Rectal smooth muscle tissue (tissue), 1 donor: ENCODE measurements around the gene SLC22A2.
"Not testable (repeated sequence)": the region's sequence is repeated elsewhere in the genome, so short reads cannot be mapped to it uniquely, and the experiment has no call there.

Source experiments
- H3K27ac ChIP-seq: one replicate; pipeline ENCODE4 v1.7.0; 2013; ENCODE audit warnings: low read depth, low read length, inconsistent platforms
- H3K27me3 ChIP-seq: one replicate; pipeline ENCODE4 v1.7.0; 2013; ENCODE audit warnings: low read length; ENCODE audit not compliant: control insufficient read depth, insufficient read depth
- H3K36me3 ChIP-seq: one replicate; pipeline ENCODE4 v1.7.0; 2013; ENCODE audit warnings: low read length; ENCODE audit not compliant: control insufficient read depth, insufficient read depth
- H3K4me1 ChIP-seq: one replicate; pipeline ENCODE4 v1.7.0; 2013; ENCODE audit warnings: low read length; ENCODE audit not compliant: control insufficient read depth, insufficient read depth
- H3K4me3 ChIP-seq: one replicate; pipeline ENCODE4 v1.7.0; 2013; ENCODE audit warnings: low read length
- H3K9ac ChIP-seq: one replicate; pipeline ENCODE4 v1.7.0; 2013; ENCODE audit warnings: low read length

Gene SLC22A2

DNA sequence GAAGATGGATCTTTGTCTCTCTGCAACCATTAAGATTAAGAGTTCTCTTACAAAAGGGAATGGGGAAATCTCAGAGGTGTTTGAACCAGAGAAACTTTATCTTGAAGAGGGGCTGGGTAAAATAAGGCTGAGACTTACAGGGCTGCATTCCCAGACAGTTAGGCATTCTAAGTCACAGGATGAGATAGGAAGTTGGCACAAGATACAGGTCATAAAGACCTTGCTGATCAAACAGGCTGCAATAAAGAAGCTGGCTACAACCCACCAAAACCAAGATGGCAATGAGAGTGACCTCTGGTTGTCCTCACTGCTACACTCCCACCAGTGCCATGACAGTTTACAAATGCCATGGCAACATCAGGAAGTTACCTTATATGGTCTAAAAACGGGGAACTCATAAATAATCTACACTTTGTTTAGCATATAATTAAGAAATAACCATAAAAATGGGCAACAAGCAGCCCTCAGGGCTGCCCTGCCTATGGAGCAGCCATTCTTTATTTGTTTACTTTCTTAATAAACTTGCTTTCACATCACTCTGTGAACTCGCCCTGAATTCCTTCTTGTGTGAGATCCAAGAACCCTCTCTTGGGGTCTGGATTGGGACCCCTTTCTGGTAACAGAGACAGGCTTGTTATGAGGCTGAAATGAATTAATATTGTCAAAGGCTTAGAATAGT, 20.9 kb downstream of the SLC22A2 start:
- H3K4me1 ChIP-seq, H3K4me3 ChIP-seq, H3K9ac ChIP-seq, H3K36me3 ChIP-seq, H3K27ac ChIP-seq, H3K27me3 ChIP-seq: not testable (repeated sequence)

DNA sequence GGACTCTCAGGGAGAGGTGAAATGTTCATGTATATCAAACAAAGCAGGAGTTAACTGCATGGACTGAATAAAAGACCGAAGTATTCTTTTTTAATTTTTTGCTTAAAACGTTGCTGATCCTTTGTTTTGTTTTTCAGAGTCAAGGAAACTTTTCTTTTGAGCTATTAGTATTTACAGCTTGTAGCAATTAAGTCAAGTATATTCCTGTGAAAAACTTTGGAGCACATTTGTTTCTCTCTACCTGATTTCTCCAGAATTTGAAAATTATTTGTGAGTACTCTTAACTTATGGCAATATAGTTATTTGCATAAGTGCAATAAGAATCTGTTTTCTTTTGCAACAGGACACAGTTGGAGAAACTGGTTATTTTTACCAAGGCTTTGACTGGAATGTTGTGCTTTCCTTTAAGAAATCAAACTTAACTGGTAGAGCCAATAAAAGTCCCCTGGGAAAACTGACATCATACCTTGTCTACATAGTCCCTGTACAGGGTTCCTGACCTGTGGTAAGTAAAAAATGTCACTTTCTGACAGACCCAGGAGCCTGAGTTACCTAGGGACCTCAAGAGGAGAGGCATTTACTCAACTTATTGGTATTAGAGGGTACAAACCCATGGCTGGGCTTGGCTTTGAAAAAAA, 22.3 kb downstream of the SLC22A2 start:
- H3K27me3 ChIP-seq, H3K9ac ChIP-seq, H3K36me3 ChIP-seq, H3K27ac ChIP-seq, H3K4me1 ChIP-seq, H3K4me3 ChIP-seq: not testable (repeated sequence)

DNA sequence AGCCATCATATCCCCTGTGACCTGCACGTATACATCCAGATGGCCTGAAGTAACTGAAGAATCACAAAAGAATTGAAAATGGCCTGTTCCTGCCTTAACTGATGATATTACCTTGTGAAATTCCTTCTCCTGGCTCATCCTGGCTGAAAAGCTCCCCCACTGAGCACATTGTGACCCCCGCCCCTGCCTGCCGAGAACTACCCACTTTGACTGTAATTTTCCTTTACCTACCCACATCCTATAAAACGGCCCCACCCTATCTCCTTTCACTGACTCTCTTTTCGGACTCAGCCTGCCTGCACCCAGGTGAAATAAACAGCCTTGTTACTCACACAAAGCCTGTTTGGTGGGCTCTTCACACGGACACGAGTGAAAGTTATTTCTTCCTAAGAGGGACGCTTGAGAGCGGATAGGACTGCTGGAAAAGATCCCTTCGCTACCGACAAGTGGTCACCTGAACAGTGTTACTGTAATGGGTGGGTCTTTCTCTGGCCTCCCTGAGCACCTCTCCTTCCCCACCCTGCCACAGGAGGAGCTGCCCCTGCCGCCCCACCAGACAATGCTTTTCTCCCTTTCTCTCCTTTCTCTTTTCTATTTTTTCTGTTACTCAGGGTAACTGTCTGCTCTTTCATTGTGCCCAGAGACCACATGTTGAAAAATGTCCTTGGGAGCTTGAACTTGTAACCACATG, 24.5 kb downstream of the SLC22A2 start:
- H3K27me3 ChIP-seq, H3K27ac ChIP-seq, H3K4me3 ChIP-seq, H3K4me1 ChIP-seq, H3K36me3 ChIP-seq, H3K9ac ChIP-seq: not testable (repeated sequence)

DNA sequence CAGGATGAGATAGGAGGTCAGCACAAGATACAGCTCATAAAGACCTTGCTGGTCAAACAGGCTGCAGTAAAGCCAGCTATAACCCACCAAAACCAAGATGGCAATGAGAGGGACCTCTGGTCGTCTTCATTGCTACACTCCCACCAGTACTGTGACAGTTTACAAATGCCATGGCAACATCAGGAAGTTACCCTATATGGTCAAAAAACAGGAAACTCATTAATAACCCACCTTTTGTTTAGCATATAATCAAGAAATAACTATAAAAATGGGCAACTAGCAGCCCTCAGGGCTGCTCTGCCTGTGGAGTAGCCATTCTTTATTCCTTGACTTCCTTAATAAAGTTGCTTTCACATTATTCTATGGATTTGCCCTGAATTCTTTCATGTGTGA, 30.9 kb downstream of the SLC22A2 start:
- H3K27ac ChIP-seq = no peak overlapping the region
- H3K36me3 ChIP-seq = no peaks in the 10 kb centered on the region
- no peaks in the 10 kb centered on the region for H3K27me3 ChIP-seq
- no peak overlapping the region for H3K9ac ChIP-seq
- H3K4me1 ChIP-seq = peaks cover 3% of the 10 kb centered on the region
- no peak overlapping the region for H3K4me3 ChIP-seq

DNA sequence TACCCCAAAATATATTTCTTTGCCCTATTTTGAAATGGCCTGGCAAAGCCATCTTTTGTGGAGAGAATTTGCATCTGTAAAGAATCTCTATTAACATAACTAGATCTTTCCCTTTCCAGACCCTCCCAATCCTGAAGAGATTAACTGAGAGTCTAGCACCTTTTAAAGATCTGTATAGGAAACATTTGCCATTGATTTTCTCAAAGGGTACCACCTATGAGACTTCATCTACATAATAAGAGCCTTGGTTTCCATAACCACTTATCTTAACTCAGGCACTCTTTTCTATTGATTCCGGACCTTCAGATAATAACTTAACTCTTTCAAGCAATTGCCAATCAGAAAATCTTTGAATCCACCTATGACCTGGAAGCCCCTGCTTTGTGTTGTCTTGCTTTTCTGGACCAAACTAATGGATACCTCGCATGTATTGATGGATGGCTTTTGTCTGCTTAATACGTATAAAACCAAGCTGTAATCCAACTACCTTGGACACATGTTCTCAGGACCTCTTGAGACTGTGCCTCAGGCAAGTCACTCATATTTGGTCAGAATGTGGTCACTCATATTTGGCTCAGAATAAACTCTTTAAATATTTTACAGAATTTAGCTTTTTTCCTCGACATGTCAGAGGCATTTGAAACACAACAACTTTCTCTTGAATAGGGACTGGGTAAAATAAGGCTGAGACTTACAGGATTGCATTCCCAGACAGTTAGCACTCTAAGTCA, 31.4 kb downstream of the SLC22A2 start:
- H3K4me3 ChIP-seq = no peak overlapping the region
- H3K36me3 ChIP-seq = no peaks in the 10 kb centered on the region
- no peaks in the 10 kb centered on the region for H3K27me3 ChIP-seq
- no peak overlapping the region for H3K9ac ChIP-seq
- no peak overlapping the region for H3K27ac ChIP-seq
- peaks cover 3% of the 10 kb centered on the region for H3K4me1 ChIP-seq

DNA sequence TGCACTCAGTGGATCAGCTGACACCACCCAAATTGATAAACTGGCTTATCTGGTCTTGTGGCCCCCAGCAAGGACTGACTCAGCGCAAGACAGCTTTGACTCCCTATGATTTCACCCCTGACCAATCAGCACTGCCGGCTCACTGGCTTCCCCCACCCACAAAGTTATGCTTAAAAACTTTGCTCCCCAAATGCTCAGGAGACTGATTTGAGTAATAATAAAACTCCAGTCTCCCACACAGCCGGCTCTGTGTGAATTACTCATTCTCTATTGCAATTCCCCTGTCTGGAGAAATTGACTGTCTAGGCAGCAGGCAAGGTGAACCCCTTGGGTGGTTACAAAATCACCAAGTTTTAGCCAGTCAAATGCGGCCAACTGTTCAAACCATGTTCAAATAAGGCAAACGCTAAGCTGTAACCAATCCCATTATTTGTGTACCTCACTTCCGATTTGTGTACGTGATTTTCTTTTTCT, 32.5 kb downstream of the SLC22A2 start:
- Histone ChIP-seq H3K9ac (no peak overlapping the region), H3K27ac (no peak overlapping the region)

DNA sequence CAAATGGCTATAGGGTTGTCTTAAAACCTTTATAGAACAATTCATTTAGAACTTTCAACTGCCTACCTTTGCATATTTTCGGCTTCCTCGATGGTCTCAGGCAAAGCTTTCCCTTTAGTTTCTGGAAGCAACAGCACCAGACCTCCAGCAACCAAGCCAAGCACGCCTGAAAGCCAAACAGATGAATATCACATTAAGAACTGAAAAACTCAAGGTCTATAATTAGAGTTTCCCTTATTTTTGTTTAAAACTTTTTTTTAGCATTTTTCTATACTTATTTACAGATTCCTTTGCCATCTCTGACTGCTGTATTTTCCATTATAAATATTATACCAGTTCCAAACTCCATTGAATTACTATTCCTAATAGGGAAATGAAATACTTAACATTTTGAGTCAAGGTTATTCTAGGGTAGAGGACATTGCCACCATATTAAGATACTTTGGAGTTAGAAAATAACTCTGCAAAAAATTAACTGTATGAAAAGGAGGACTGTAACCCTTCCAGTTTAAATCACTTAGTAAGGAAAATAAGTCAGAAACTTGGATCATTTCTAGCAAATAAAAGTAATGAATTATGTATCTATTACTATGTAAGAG, 33.9 kb downstream of the SLC22A2 start:
- no peak overlapping the region for H3K27ac ChIP-seq
- H3K4me1 ChIP-seq = peaks cover 3% of the 10 kb centered on the region
- no peaks in the 10 kb centered on the region for H3K27me3 ChIP-seq
- no peaks in the 10 kb centered on the region for H3K36me3 ChIP-seq
- H3K4me3 ChIP-seq = no peak overlapping the region
- no peak overlapping the region for H3K9ac ChIP-seq

More for the DNA sequence above, 32.5 kb downstream of the SLC22A2 start:
- H3K36me3 ChIP-seq = no peaks in the 10 kb centered on the region
- H3K27me3 ChIP-seq = no peaks in the 10 kb centered on the region
- no peak overlapping the region for H3K4me3 ChIP-seq
- H3K4me1 ChIP-seq = peaks cover 3% of the 10 kb centered on the region

DNA sequence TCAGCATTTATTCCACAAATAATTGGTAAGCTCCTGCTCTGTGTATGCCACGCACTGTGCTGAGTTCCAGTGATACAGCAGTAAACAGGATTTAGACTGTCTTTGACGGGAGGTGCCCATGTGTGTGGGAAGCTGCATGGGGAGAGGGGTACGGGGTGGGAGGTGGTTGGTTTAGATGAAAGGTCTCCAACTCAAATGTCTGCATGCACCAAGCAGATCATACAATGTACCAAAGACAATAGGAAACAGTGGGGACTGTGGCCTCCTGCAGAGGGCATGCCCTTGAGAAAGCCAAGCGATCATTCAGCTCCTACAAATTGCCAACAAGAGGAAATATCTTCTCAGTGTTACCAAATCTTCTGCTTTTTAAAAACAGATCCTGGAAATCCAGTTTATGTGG, 36.1 kb downstream of the SLC22A2 start:
- H3K4me3 ChIP-seq = no peak overlapping the region
- no peaks in the 10 kb centered on the region for H3K36me3 ChIP-seq
- H3K27ac ChIP-seq = no peak overlapping the region
- peaks cover 3% of the 10 kb centered on the region for H3K4me1 ChIP-seq
- no peak overlapping the region for H3K9ac ChIP-seq
- H3K27me3 ChIP-seq = no peaks in the 10 kb centered on the region

DNA sequence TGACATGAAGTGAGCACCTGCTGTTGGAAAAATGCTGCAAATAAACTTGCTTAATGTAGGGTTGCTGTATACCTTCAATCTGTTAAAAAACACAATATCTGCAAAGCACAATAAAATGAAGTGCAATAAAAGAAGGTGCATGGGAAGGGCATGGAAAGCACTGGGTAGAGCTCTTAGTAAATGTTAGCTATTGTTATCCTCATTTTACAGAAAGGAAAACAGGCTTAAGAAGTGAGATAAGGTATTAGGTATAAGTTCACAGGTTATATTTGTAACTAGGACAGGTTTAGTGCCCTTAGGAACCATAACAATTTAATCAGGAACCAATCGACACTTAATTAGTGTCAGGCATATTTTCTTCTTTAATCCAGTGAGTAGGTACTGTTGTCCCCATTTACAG, 36.7 kb downstream of the SLC22A2 start:
- no peak overlapping the region for H3K27ac ChIP-seq
- H3K4me3 ChIP-seq = no peak overlapping the region
- H3K27me3 ChIP-seq = no peaks in the 10 kb centered on the region
- H3K36me3 ChIP-seq = no peaks in the 10 kb centered on the region
- no peak overlapping the region for H3K9ac ChIP-seq
- H3K4me1 ChIP-seq = peaks cover 3% of the 10 kb centered on the region

DNA sequence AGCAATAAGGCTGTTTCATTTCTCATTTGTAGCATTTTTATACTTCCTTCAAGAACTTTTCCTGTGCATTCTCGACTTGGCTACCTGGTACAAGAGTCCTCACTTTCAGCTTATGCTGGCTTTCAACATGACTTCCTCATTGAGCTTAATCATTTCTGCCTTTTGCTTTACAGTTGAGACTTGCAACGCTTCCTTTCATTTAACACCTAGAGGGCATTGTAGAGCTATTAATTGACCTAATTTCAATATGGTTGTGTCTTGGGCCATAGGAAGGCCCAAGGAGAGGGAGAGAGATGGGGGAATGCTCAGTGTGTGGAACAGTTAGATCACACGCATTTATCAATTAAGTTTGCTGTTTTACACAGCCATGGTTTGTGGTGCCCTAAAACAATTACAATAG, 37.2 kb downstream of the SLC22A2 start:
- peaks cover 3% of the 10 kb centered on the region for H3K4me1 ChIP-seq
- no peak overlapping the region for H3K9ac ChIP-seq
- H3K27ac ChIP-seq = no peak overlapping the region
- no peaks in the 10 kb centered on the region for H3K36me3 ChIP-seq
- no peak overlapping the region for H3K4me3 ChIP-seq
- no peaks in the 10 kb centered on the region for H3K27me3 ChIP-seq

DNA sequence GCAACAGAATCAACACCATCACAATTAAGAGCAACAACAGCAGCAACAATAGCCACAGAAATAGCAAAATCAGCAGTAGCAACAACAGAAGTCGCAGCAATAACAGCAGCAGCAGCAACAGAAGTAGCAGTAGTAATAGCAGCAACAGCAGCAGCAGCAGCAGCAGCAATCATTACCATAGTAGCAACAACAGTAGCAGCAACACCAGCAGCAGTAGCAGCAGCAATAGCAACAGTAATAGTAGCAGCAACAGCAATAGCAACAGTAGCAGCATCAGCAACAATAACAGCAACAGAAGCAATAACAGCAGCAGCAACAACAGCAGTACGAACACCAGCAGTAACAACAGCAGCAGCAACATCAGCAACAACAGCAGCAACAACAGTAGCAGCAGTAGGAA, 39.8 kb downstream of the SLC22A2 start:
- Histone ChIP-seq H3K9ac (no peak overlapping the region), H3K4me1 (no peaks in the 10 kb centered on the region), H3K27ac (no peak overlapping the region), H3K4me3 (no peak overlapping the region), H3K27me3 (no peaks in the 10 kb centered on the region), H3K36me3 (no peaks in the 10 kb centered on the region)

DNA sequence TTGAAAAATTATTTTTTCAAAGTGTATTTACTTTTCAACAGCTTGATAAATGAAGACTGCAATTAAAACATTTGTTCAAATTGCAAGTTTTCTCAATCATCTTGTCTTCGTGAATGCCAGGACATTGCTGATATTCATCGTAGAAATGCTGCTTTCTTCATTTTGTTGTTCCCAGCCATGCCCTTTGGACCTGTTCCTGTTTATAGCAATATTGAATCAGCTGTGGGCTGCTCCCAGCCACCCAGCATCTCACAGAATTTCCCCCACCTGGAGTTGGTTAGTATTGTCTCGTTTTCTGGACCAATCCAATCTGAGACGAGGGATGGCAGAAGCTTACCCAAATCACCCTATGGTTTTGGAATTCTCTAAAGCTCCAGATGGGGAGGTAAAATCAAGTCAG, 40.8 kb downstream of the SLC22A2 start:
- Histone ChIP-seq H3K27ac (no peak overlapping the region), H3K4me3 (no peak overlapping the region), H3K36me3 (no peaks in the 10 kb centered on the region), H3K27me3 (no peaks in the 10 kb centered on the region), H3K4me1 (no peaks in the 10 kb centered on the region), H3K9ac (no peak overlapping the region)
